ENCODE results near the gene CLIC5. TPM values are rescaled to one million over a fixed set of nuclear protein-coding genes. Genes with fewer than 3 reads are reported as not detected.
"Not testable (repeated sequence)": the region's sequence is repeated elsewhere in the genome, so short reads cannot be mapped to it uniquely, and the experiment has no call there.

The CLIC5 gene
- total RNA-seq, 4 donors from 2014 or later, result 0.45 to 2.6 (median 1.6) TPM

DNA sequence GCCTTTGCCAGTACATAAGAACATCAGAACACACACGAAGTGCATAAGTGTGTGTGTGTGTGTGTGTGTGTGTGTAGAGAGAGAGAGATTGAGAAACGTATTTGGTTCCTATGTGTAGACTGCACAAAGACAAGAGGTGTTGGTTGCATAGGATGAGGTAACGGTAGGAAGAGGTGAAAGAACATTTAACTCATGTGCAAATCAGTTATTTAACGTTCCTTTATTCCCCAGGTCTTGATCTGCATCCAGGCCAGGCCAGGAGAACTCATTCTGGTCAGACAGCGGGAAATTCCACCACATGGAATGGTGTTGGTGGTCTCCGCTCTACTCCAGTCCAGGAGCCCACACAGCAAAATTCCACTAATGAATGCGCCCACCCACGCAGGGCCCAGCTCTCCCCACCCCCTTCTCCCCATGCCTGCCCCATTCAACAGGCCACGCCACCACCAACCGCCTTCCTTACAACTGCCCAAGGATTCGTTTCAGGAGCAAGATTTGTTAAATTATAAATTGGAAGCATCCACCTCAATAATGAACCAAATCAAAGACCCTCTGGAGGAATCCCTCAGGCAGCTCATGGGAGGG, 86.8 kb downstream of the CLIC5 start:
- DNase-seq (ENCODE audit: low spot score in 2 of 2), result no peak
- 89% methylated on average over 11 of the region's 11 CpGs for WGBS
- Histone ChIP-seq H3K27ac (no peak overlapping the region), H3K9me3 (no peaks in the 10 kb centered on the region), H3K27me3 (no peaks in the 10 kb centered on the region), H3K4me3 (no peak overlapping the region), H3K36me3 (no peaks in the 10 kb centered on the region), H3K4me1 (peaks cover 4% of the 10 kb centered on the region)
- TF ChIP-seq POLR2AphosphoS5 (IDR thresholded peaks at IDR 0.05) (no peak), POLR2A (IDR thresholded peaks at IDR 0.05) (no peak)

DNA sequence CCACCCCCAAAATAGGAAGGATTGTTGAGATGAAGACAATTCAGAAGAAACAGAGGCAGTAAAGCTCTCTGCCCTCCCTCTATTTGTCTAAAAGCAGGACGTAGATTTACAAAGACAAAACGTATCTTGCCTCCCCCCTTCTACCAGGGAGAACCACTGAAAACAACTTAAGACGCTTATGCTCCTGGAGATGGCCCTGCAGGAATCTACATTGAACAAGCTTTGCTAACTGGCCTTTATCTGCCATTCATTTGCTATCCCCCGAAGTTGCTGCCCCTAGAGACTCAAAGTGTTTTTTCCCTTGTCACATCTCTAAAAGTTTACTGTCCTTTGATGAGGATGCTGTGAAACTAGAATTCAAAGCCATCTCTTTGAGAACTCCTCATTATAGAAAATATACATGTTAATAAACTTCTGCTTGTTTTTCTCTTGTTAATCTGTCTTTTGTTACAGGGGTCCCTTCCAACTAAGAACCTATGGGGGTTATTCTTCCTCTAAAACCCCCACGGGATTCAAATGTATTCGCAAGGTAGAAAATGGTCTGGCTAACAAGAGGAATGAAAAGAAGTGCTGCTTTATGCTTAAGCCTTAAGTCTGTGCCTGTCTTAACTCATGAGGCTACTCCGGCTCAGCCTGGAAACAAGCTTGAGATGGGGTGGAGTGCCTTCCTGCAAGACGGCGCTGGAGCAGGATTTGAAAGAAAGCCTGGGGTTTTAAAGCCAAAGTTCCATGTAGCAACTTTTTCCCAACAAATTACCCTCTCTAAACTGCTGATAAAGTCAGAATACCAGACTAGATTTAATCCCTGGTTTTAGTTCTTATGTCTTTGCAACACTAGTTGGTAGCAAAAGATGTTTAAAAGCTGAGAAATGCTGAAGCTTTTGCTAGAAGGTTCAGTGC, 88.0 kb downstream of the CLIC5 start:
- DNase-seq (ENCODE audit: low spot score in 2 of 2), result no peak
- WGBS, result 64% methylated on average over 9 of the region's 9 CpGs
- Histone ChIP-seq H3K4me3 (no peak overlapping the region), H3K27ac (no peak overlapping the region), H3K36me3 (no peaks in the 10 kb centered on the region), H3K9me3 (no peaks in the 10 kb centered on the region), H3K4me1 (peaks cover 7% of the 10 kb centered on the region), H3K27me3 (no peaks in the 10 kb centered on the region)
- TF ChIP-seq EP300 (IDR thresholded peaks at IDR 0.05) (no peak), POLR2AphosphoS5 (IDR thresholded peaks at IDR 0.05) (no peak), POLR2A (IDR thresholded peaks at IDR 0.05) (no peak)
- TF ChIP-seq, protein P1, sequence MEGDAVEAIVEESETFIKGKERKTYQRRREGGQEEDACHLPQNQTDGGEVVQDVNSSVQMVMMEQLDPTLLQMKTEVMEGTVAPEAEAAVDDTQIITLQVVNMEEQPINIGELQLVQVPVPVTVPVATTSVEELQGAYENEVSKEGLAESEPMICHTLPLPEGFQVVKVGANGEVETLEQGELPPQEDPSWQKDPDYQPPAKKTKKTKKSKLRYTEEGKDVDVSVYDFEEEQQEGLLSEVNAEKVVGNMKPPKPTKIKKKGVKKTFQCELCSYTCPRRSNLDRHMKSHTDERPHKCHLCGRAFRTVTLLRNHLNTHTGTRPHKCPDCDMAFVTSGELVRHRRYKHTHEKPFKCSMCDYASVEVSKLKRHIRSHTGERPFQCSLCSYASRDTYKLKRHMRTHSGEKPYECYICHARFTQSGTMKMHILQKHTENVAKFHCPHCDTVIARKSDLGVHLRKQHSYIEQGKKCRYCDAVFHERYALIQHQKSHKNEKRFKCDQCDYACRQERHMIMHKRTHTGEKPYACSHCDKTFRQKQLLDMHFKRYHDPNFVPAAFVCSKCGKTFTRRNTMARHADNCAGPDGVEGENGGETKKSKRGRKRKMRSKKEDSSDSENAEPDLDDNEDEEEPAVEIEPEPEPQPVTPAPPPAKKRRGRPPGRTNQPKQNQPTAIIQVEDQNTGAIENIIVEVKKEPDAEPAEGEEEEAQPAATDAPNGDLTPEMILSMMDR (IDR thresholded peaks at IDR 0.05), result no peak

DNA sequence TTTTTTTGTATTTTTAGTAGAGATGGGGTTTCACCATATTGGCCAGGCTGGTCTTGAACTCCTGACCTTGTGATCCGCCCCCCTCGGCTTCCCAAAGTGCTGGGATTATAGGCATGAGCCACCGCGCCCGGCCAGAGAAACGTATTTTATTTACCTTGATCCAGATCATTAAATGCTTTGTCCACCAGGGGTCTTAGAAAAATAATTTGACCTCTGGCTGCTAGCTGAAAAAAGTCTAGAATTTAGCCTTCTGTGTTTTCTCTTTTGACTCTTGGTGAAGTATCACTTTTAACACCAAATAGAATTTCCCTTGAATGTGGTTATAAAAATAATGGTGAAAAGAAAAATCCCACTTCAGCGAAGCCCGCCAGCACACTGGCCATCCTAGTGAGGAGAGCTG, 89.2 kb downstream of the CLIC5 start:
- not testable (repeated sequence) for H3K9me3 ChIP-seq; H3K27me3 ChIP-seq; DNase-seq (ENCODE audit: low spot score in 2 of 2); H3K4me3 ChIP-seq; H3K27ac ChIP-seq; H3K36me3 ChIP-seq
- peaks cover 14% of the 10 kb centered on the region for H3K4me1 ChIP-seq
- 92% methylated on average over 8 of the region's 8 CpGs for WGBS

DNA sequence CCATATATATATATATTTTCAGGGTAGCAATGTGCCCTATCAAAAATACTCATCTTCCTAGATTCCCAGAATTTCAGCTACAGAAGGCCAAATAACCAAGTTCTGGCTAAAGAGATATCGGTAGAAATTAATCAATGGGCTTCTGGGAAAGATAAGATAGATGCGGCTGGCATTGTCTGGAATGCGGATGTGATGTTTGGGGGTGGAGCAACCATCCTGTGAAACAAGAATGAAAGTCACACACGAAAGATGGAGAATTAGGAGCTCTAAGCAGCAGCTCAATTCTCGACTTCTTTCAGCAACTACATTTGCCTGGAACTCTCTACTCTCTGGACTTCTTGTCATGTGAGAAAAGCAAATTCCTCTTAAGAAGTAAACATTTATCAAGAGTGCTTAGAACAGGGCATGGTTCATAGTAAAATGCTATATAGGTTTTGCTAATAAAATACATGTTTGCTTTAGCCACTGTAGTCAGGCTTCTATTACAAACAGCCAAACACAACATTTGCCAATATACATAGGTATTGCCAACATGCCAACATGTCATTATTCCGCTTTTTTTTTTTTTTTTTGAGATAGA, 90.8 kb downstream of the CLIC5 start:
- WGBS, result 66% methylated on average over 6 of the region's 6 CpGs
- Histone ChIP-seq H3K4me1 (peaks cover 11% of the 10 kb centered on the region), H3K4me3 (no peak overlapping the region), H3K36me3 (no peaks in the 10 kb centered on the region), H3K9me3 (no peaks in the 10 kb centered on the region), H3K27me3 (no peaks in the 10 kb centered on the region), H3K27ac (no peak overlapping the region)
- TF ChIP-seq EP300 (IDR thresholded peaks at IDR 0.05) (no peak), POLR2AphosphoS5 (IDR thresholded peaks at IDR 0.05) (no peak), POLR2A (IDR thresholded peaks at IDR 0.05) (no peak)
- TF ChIP-seq, protein P1 (IDR thresholded peaks at IDR 0.05), result no peak
- DNase-seq (ENCODE audit: low spot score in 2 of 2), result no peak

DNA sequence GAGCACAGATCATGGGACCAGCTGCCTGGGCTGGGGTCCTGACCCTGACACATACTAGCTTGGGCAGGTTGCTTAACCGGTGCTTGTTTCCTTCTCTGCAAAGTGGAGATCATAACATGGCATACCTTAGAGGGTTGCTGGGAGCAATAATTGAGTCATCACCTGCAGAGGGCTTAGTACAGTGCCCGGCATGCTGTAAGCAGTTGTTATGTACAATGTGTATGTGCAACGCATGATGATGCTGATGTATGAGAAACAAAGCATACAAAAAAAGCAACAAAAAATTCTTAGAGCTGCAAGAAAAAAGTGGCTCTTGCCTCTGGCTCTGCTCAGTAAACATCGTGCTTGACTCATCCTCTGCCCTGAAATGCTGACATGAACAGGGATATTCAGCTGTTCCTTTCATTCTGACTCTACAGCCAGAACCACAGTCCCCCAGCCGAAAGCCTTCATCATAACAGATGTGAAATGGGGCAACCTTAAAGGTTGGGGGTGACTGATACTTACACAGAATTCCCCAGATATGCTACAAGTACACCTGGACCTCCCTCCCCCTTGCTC, 91.7 kb downstream of the CLIC5 start:
- no peak for TF ChIP-seq EP300 (IDR thresholded peaks at IDR 0.05)
- TF ChIP-seq, protein P1 (IDR thresholded peaks at IDR 0.05), result no peak
- WGBS, result 48% methylated on average over 5 of the region's 5 CpGs
- DNase-seq (ENCODE audit: low spot score in 2 of 2), result no peak
- no peaks in the 10 kb centered on the region for H3K9me3 ChIP-seq
- no peaks in the 10 kb centered on the region for H3K27me3 ChIP-seq
- H3K4me1 ChIP-seq, result peaks cover 11% of the 10 kb centered on the region
- H3K36me3 ChIP-seq, result no peaks in the 10 kb centered on the region
- H3K4me3 ChIP-seq, result no peak overlapping the region
- no peak overlapping the region for H3K27ac ChIP-seq

Data from suprapubic skin (tissue), 4 donors.